Measurements from ENCODE around the gene TSSK3.
"Not testable (repeated sequence)": the region's sequence is repeated elsewhere in the genome, so short reads cannot be mapped to it uniquely, and the experiment has no call there.

The TSSK3 gene

DNA sequence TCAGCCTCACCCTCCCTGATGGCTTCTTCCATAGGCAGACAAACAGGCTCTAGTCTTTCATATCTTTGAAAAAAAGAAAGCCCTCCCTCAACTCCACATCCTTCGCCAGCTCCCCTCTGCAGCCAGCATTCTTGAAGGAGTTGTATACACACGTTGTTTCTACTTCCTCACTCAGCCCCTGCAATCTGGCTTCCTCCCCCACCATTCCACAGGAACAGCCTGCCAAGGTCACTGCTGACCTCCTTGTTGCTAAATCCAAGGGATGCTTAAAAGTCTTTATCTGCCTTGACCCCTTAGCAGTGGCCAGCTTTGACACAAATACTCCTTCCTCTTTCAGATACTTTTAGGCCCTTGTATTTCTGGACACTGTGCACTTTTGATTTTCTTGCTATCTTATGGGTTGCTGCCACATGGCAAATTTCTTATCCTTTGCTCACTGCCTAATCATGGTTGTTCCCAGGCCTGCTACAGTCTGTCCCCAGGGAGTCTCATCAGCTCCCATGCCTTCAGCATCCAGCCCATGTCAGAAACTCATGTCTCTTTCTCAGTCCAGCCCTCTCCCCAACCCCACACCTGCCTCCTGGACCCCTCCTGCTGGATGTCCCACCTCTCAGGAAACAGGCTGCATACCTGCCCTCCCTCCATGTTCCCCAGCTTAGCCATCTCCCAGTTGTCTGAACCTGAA is 8.3 kb upstream of the TSSK3 start:
- TF ChIP-seq, protein P1, sequence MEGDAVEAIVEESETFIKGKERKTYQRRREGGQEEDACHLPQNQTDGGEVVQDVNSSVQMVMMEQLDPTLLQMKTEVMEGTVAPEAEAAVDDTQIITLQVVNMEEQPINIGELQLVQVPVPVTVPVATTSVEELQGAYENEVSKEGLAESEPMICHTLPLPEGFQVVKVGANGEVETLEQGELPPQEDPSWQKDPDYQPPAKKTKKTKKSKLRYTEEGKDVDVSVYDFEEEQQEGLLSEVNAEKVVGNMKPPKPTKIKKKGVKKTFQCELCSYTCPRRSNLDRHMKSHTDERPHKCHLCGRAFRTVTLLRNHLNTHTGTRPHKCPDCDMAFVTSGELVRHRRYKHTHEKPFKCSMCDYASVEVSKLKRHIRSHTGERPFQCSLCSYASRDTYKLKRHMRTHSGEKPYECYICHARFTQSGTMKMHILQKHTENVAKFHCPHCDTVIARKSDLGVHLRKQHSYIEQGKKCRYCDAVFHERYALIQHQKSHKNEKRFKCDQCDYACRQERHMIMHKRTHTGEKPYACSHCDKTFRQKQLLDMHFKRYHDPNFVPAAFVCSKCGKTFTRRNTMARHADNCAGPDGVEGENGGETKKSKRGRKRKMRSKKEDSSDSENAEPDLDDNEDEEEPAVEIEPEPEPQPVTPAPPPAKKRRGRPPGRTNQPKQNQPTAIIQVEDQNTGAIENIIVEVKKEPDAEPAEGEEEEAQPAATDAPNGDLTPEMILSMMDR (IDR thresholded peaks at IDR 0.05; ENCODE audit: low read length, missing control alignments): no peak

DNA sequence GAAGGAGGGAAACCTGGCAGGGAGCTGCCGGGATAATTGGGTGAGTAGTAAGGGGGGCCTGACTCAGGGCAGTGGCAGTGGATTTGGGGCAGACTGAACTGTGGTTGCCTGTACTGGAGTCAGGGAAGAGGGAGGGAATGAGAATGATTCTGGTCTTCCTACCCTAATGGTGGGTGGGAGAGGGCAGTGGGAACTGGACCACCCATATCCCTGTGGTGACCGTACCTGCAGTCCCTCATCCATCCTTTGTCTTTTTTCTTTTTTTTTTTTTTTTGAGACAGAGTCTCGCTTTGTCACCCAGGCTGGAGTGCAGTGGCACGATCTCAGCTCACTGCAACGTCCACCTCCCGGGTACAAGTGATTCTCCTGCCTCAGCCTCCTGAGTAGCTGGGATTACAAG is 6.6 kb upstream of the TSSK3 start:
- not testable (repeated sequence) for DNase-seq (ENCODE audit: low read depth)

More for the DNA sequence above, 8.3 kb upstream of the TSSK3 start:
- no peak overlapping the region for H3K4me3 ChIP-seq (replicated peaks; ENCODE audit: low read depth, low read length)
- DNase-seq (ENCODE audit: low read depth): peak; percentile 95

DNA sequence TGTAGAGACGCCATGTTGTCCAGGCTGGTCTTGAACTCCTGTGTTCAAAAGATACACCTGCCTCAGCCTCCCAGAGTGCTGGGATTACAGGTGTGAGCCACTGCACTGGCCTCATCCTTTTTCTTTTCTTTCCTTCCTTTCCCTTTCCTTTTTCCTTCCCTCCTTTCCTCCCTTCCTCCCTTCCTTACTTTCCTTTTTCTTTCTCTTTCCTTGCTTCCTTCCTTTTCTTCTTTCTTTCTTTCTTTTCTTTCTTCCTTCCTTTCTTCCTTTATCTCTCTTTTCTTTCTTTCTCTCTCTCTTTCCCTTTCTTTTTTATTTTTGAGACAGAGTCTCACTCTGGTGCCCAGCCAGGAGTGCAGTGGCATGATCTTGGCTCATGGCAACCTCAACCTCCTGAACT is 5.9 kb upstream of the TSSK3 start:
- TF ChIP-seq, protein P1 (IDR thresholded peaks at IDR 0.05; ENCODE audit: low read length, missing control alignments): no peak
- no peak for DNase-seq (ENCODE audit: low read depth)
- no peak overlapping the region for H3K4me3 ChIP-seq (replicated peaks; ENCODE audit: low read depth, low read length)

More for the DNA sequence above, 6.6 kb upstream of the TSSK3 start:
- H3K4me3 ChIP-seq (replicated peaks; ENCODE audit: low read depth, low read length): not testable (repeated sequence)

DNA sequence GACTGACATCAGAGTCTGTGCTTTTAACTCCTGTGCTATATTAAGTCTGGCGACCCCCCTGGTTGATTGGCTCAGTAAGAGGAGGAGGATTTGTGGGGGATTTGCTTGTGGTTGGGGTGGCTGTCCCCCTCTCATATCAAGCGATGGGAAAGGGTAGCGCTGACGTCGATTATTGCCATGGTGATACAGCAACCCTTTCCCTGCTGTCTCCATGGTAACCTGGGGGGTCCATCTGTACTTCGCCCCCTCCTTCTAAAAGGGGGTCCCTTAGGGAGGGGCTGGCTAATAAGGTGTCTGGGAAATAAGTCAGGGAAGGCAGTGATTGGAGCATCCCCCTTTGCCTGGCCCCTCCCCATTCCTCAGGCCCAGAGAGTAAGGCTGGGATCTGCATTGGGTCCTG is 4.7 kb upstream of the TSSK3 start:
- DNase-seq (ENCODE audit: low read depth): no peak
- H3K4me3 ChIP-seq (replicated peaks; ENCODE audit: low read depth, low read length): no peak overlapping the region
- TF ChIP-seq, protein P1 (IDR thresholded peaks at IDR 0.05; ENCODE audit: low read length, missing control alignments): no peak

DNA sequence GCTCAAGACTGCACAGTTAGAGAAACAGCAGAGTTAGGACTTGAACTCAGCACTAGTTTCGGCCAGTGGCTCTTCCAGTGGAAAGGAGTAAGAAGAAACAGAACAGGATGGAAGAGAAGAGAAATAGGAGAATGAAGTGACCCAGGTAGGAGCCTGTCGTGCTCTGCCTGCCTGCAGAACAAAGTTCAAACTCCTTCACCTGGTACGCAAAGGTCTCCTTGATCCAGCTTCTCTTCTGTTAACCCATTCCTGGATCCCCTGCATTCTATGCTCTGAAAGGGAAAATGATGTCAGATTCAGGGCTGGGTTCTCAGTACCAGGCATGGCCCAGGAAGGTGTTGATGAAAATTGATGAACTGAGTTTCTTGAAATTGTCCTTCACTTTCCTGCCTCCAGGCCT is 3.9 kb upstream of the TSSK3 start:
- TF ChIP-seq, protein P1 (IDR thresholded peaks at IDR 0.05; ENCODE audit: low read length, missing control alignments): no peak
- no peak for DNase-seq (ENCODE audit: low read depth)
- no peak overlapping the region for H3K4me3 ChIP-seq (replicated peaks; ENCODE audit: low read depth, low read length)

DNA sequence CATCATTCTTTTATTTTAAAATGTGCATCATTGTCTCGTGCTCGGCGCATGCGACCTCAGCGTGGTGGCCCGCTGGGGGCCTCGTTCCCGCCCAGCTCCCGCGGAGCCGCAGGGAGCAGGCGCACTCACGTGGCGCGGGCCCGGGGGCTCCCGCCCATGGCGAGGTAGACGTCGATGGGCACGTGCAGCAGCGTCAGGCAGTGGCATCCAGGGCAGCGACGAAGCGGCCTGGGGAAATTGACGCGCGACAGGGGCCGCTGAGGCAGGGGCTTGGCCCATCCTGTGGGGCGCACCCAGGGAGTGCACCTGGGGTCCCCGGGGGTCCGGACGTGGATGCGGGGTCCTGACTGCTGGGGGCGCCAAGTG is 1.0 kb upstream of the TSSK3 start:
- TF ChIP-seq, protein P1 (IDR thresholded peaks at IDR 0.05; ENCODE audit: low read length, missing control alignments): no peak
- H3K4me3 ChIP-seq (replicated peaks; ENCODE audit: low read depth, low read length): no peak overlapping the region
- DNase-seq (ENCODE audit: low read depth): no peak

DNA sequence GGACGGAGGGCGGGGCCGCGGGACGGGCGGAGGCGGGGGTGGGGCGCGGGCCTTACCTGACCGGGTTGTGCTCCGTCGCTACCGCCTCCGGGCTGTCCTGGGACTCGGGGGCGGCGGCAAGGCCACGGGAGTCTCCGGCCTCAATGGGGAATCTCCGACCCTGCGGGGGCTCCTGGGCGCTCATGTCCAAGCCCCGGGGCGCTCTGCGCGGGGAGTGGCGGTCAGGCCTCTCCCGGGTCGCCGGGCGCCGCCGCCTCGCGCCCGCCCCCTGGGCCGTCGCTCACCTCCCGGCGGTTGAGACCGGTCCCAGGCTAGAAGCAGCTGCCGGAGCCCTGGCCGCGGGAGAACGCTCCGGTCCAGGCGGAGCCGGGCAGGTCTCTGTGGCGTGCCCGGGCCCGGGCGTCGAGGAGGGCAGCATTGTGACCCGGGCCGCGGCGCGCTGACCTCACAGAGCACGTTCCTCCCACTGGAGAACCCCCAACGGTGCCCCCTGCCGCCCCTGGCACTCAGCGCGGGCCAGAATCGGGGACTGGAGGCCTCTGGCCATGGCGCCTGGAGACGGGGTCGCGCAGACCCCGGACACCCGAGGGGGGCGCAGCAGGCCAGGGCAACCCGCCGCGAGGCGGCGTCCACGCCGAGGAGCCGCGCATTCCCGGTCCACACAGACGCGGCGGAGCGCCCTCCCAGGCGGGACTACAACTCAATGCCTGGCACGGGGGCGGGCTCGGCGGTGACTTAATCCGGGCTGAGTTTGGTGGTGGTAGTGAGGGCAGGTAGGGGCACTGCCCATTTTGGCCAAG is 465 bp upstream of the TSSK3 start:
- TF ChIP-seq, protein P1 (IDR thresholded peaks at IDR 0.05; ENCODE audit: low read length, missing control alignments): peak; percentile 11
- DNase-seq (ENCODE audit: low read depth): peak; percentile 42
- peak overlapping the region; percentile 33 for H3K4me3 ChIP-seq (replicated peaks; ENCODE audit: low read depth, low read length)

Measured in fibroblast of pulmonary artery (primary cell).